ENCODE data around the gene RAB17.
"Not testable (repeated sequence)": the region's sequence is repeated elsewhere in the genome, so short reads cannot be mapped to it uniquely, and the experiment has no call there.

RAB17 gene

DNA sequence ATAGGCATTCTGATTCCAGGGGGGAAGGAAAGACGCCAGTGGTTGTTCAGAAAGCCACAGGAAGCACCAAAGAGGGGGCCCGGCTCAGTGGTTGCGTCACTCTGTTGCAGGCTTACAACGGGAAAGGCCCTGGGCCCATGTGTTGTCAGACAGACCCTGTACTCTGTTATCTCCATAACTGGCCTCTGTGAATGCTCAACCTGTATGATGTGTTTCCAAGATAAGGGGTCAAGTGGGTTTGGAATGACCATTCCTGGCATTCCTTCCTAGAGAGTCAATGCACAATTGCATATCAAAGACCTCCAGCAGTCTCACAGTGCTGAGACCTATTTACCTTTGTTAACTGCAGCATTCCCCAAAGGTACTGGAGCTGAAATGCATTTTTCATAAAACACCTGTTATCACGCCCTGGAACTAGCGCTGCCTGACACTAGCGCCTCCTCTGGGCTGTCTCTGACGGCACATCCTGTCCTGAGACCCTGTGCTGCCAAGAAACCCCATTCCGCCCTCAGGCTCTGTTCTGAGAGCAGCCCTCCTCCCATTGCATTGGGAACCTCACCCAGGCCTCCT is 23.7 kb upstream of the RAB17 start:
- ATAC-seq (no peak), DNase-seq (no peak)
- Mint-ChIP-seq H3K9me3 (no peaks in the 10 kb centered on the region), H3K4me3 (no peak overlapping the region), H3K36me3 (ENCODE audit: low read depth) (no peaks in the 10 kb centered on the region), H3K27ac (no peak overlapping the region), H3K27me3 (no peaks in the 10 kb centered on the region), H3K4me1 (peaks cover 35% of the 10 kb centered on the region)

DNA sequence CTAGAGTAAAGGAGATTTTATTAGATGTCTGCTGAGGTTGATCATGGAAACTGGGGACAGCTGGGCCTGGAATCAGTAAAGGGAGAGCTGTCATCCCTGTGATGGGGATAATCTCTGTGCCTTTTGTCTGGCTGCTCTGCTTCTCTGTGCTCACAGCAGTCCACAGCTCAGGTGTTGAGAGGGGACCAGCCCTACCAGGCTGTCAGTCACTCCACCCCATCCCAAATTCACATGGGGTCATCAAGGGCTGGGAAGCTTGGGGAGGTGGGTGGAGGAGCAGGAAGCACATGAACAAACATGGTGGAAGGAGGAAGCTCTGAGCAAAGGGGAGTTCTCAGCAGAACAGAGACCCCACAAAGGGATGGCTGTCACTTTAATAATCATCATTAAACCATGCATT is 23.1 kb upstream of the RAB17 start:
- DNase-seq (no peak), ATAC-seq (no peak)
- Mint-ChIP-seq H3K27ac (no peak overlapping the region), H3K4me1 (peaks cover 33% of the 10 kb centered on the region), H3K27me3 (no peaks in the 10 kb centered on the region), H3K36me3 (ENCODE audit: low read depth) (no peaks in the 10 kb centered on the region), H3K4me3 (no peak overlapping the region), H3K9me3 (no peaks in the 10 kb centered on the region)

- no peaks in the 10 kb centered on the region for H3K9me3 Mint-ChIP-seq
Observed at GRCh38 chr2:237612527-237613357, 22.2 kb upstream of the RAB17 start.

DNA sequence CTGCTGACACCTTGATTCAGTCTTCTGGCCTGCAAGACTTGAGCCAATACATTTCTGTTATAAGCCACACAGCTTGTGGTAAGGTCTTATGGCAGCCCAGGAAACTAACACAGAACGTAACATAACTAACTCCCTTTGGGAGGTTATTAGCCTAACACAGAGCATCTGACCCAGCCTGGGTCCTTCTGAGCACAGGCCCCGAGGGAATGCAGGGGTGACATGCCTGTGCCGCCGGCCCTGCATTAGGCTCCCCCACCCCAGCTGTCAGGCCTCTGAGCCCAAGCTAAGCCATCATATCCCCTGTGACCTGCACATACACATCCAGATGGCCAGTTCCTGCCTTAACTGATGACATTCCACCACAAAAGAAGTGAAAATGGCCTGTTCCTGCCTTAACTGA is 16.0 kb upstream of the RAB17 start:
- H3K4me3 Mint-ChIP-seq; H3K36me3 Mint-ChIP-seq (ENCODE audit: low read depth); H3K9me3 Mint-ChIP-seq; ATAC-seq; H3K27me3 Mint-ChIP-seq; DNase-seq; H3K27ac Mint-ChIP-seq: not testable (repeated sequence)
- peaks cover 16% of the 10 kb centered on the region for H3K4me1 Mint-ChIP-seq

More at GRCh38 chr2:237612527-237613357, 22.2 kb upstream of the RAB17 start:
- ATAC-seq (no peak), DNase-seq (no peak)
- no peaks in the 10 kb centered on the region for H3K27me3 Mint-ChIP-seq
- H3K4me1 Mint-ChIP-seq = peaks cover 24% of the 10 kb centered on the region
- no peak overlapping the region for H3K4me3 Mint-ChIP-seq
- H3K36me3 Mint-ChIP-seq (ENCODE audit: low read depth) = no peaks in the 10 kb centered on the region
- H3K27ac Mint-ChIP-seq = no peak overlapping the region

DNA sequence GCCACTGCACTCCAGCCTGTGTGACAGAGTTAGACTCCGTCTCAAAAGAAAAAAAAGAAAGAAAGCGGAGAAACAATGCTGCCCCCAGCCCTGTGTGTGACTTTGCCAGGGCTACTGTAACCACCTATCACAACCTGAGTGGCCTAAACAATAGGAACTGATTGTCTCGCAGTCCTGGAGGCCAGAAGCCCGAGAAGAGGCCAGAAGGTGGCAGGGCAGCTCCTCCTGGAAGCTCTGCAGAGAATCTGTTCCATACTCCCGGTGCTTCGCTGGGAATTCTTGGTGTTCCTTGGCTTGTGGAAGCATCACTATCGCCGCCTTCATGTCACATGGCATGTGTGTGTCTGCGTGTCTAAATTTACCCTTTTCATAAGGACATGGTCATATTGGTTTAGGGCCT is 14.4 kb upstream of the RAB17 start:
- H3K27ac Mint-ChIP-seq = no peak overlapping the region

DNA sequence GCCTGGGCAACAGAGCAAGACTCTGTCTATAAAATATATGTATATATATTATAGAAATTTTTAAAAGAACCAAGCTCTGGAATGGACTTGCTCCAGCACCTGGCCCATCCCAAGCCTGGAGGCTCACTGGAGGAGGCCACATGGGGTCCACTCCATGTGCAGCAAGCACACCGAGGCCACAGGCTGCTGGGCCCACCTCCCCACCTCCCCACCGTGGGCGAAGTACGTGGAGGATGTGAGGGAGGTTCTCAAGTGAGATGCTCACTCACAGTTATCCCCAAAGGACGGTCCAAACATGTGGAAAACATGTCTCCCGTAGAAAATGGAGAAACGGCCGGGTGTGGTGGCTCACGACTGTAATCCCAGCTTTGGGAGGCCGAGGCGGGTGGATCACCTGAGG is 13.9 kb upstream of the RAB17 start:
- ATAC-seq (no peak), DNase-seq (no peak)
- Mint-ChIP-seq H3K9me3 (no peaks in the 10 kb centered on the region), H3K4me3 (no peak overlapping the region), H3K27me3 (no peaks in the 10 kb centered on the region), H3K36me3 (ENCODE audit: low read depth) (no peaks in the 10 kb centered on the region), H3K27ac (no peak overlapping the region), H3K4me1 (peaks cover 16% of the 10 kb centered on the region)

More for the DNA sequence above, 14.4 kb upstream of the RAB17 start:
- no peak for DNase-seq
- Mint-ChIP-seq H3K4me3 (no peak overlapping the region), H3K4me1 (peaks cover 16% of the 10 kb centered on the region), H3K36me3 (ENCODE audit: low read depth) (no peaks in the 10 kb centered on the region), H3K27me3 (no peaks in the 10 kb centered on the region), H3K9me3 (no peaks in the 10 kb centered on the region)
- ATAC-seq = no peak

- DNase-seq (peak; percentile 40), ATAC-seq (peak; percentile 61)
- no peaks in the 10 kb centered on the region for H3K9me3 Mint-ChIP-seq
- peaks cover 16% of the 10 kb centered on the region for H3K4me1 Mint-ChIP-seq
- peak overlapping the region; percentile 67 for H3K27ac Mint-ChIP-seq
- no peaks in the 10 kb centered on the region for H3K36me3 Mint-ChIP-seq (ENCODE audit: low read depth)
- no peak overlapping the region for H3K4me3 Mint-ChIP-seq
- H3K27me3 Mint-ChIP-seq = no peaks in the 10 kb centered on the region
Observed at GRCh38 chr2:237603718-237604362, 13.3 kb upstream of the RAB17 start.

DNA sequence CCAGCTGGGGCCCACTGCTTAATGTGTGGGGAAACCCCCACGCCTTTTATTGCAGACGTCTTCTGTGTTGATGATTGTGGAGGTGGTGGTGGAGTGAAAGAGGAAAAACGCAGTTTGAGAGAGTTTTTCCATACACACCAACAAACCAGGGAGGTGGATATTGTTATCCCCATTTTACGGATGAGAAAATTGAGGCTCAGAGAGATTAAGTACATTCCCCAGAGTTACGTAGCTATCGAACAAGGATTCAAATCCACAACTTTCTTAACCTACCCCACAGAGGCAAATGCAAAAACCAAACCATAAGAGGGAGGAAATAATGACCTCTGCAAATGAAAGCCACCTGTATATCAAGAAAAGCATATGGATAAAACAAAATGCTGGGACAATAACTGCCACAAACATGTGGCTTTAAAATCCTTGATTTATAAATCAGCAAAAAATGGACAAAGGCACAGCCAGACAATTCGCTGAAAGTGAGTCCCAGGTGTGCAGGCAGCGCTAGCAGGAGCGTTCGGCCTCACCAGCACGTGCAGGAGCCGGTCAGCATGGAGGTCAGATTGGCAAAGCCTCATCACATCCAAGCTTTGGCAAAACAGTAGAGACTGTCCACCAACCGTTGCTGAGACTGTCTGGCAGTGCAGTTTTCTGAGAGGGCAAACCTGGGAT is 12.6 kb upstream of the RAB17 start:
- H3K4me1 Mint-ChIP-seq = peaks cover 16% of the 10 kb centered on the region
- H3K9me3 Mint-ChIP-seq = no peaks in the 10 kb centered on the region
- no peak overlapping the region for H3K4me3 Mint-ChIP-seq
- H3K36me3 Mint-ChIP-seq (ENCODE audit: low read depth) = no peaks in the 10 kb centered on the region
- H3K27ac Mint-ChIP-seq = peak overlapping the region; percentile 67
- H3K27me3 Mint-ChIP-seq = no peaks in the 10 kb centered on the region
- ATAC-seq = no peak
- DNase-seq = no peak

- Mint-ChIP-seq H3K27ac (peak overlapping the region; percentile 67), H3K9me3 (no peaks in the 10 kb centered on the region), H3K36me3 (ENCODE audit: low read depth) (no peaks in the 10 kb centered on the region), H3K4me3 (no peak overlapping the region), H3K4me1 (peaks cover 16% of the 10 kb centered on the region), H3K27me3 (no peaks in the 10 kb centered on the region)
- DNase-seq (no peak), ATAC-seq (no peak)
Observed at GRCh38 chr2:237602409-237602808, 11.9 kb upstream of the RAB17 start.

GRCh38 chr2:237601453-237602116 is 11.1 kb upstream of the RAB17 start:
- Mint-ChIP-seq H3K36me3 (ENCODE audit: low read depth) (no peaks in the 10 kb centered on the region), H3K27me3 (no peaks in the 10 kb centered on the region), H3K4me1 (peaks cover 16% of the 10 kb centered on the region), H3K27ac (no peak overlapping the region), H3K4me3 (no peak overlapping the region), H3K9me3 (no peaks in the 10 kb centered on the region)
- ATAC-seq (no peak), DNase-seq (no peak)

GRCh38 chr2:237600205-237600846 is 9.8 kb upstream of the RAB17 start:
- H3K4me3 Mint-ChIP-seq = no peak overlapping the region
- ATAC-seq = no peak
- peaks cover 16% of the 10 kb centered on the region for H3K4me1 Mint-ChIP-seq
- H3K27me3 Mint-ChIP-seq = no peaks in the 10 kb centered on the region
- H3K9me3 Mint-ChIP-seq = no peaks in the 10 kb centered on the region
- no peaks in the 10 kb centered on the region for H3K36me3 Mint-ChIP-seq (ENCODE audit: low read depth)
- no peak for DNase-seq
- H3K27ac Mint-ChIP-seq = no peak overlapping the region

GRCh38 chr2:237599465-237600110 is 9.1 kb upstream of the RAB17 start:
- no peak overlapping the region for H3K27ac Mint-ChIP-seq
- ATAC-seq = no peak

DNA sequence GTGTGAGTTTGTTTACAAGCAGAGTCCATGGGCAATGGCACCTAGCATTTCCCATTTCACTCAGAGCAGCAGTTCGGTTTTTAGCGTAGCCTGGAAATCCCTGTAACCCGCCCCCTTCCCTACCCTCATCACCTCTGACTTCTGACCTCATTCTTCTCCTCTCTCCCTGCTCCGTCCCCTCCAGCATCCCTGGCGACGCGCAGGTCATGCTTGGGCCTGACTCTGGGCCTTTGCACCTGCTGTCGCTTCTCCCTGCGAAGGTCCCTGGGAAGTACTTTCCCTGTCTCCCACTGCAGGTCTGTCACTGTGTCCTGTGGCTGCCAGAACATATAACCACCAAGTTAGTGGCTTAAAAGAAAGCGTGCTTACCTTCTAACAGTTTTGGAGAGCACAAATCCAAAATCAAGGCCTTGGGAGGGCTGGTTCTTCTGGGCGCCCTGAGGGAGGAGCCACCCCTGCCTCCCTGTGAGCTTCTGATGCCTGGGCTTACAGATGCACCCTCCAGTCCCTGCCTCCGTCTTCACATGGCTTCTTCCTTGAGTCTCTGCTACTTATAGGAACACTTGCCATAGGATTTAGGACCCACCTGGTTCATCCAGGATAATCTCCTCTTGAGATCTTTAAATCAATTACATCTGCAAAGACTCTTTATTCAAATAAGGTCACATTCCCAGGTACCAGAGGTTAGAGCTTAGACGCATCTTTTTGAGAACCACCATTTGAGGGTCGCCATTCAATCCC is 8.1 kb upstream of the RAB17 start:
- peaks cover 10% of the 10 kb centered on the region for H3K4me1 Mint-ChIP-seq
- no peak overlapping the region for H3K4me3 Mint-ChIP-seq
- DNase-seq (no peak), ATAC-seq (no peak)
- H3K27me3 Mint-ChIP-seq = no peaks in the 10 kb centered on the region
- no peaks in the 10 kb centered on the region for H3K36me3 Mint-ChIP-seq (ENCODE audit: low read depth)
- H3K27ac Mint-ChIP-seq = no peak overlapping the region
- no peaks in the 10 kb centered on the region for H3K9me3 Mint-ChIP-seq

More at GRCh38 chr2:237599465-237600110, 9.1 kb upstream of the RAB17 start:
- H3K4me3 Mint-ChIP-seq = no peak overlapping the region
- H3K27me3 Mint-ChIP-seq = no peaks in the 10 kb centered on the region
- H3K9me3 Mint-ChIP-seq = no peaks in the 10 kb centered on the region
- peaks cover 16% of the 10 kb centered on the region for H3K4me1 Mint-ChIP-seq
- DNase-seq = no peak
- H3K36me3 Mint-ChIP-seq (ENCODE audit: low read depth) = no peaks in the 10 kb centered on the region

All from activated naive CD8-positive, alpha-beta T cell treated with anti-CD3 and anti-CD28 coated beads, Interleukin-2, amount 50 U/mL, for 24 hours (primary cell).